GM21619 (cell line): Measurements from ENCODE around the gene P3H1.
"Not testable (repeated sequence)": the region's sequence is repeated elsewhere in the genome, so short reads cannot be mapped to it uniquely, and the experiment has no call there.

Experiments used
- ATAC-seq: cut with Tn5 transposase; IDR thresholded peaks from one replicate; pipeline ENCODE4 v1.9.1; 2021; ENCODE audit not compliant: unreplicated experiment

P3H1 gene

GRCh38 chr1:42732126-42732680 is 34.6 kb downstream of the P3H1 start:
- ATAC-seq, result no peak

DNA sequence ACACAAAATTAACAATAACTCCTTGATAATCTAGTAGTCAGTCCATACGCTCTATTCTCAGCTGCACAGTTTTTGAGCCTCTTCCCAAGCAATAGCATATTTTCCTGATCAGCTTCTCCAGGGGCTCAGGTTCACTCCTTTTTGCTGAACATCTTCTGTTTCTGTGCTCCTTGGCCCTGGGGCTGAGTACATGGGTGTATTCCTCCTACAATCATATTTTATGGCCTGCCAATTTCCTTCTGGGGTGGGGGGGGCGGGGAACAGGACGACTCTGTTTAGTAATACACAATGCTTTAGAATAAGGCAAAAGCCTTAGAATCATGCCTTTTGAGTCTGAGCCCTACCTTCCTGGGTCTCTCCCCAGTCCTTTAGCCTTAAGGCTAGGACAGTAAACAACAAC is 35.2 kb downstream of the P3H1 start:
- no peak for ATAC-seq

- no peak for ATAC-seq
Observed at GRCh38 chr1:42730988-42731387, 35.8 kb downstream of the P3H1 start.

DNA sequence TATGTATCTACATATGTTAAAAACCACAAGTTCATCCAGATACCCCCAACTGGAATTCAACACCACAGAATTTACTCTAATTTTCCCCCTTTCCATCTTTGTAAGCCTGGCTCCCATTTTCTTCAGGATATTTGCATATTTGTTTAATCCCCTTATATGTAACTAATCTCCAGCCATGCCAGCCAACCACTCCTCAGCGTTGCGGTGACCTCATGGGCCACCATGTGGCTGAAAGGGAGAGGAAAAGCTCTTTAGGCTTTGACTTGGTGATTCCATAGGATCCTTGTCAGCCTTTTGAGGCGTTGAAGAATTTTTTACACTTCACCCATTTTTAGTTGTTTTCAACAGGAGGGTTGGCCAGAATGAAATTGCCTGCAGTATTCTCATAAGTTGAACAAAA is 36.8 kb downstream of the P3H1 start:
- no peak for ATAC-seq

- ATAC-seq, result not testable (repeated sequence)
Observed at GRCh38 chr1:42725820-42726219, 41.0 kb downstream of the P3H1 start.

- no peak for ATAC-seq
Observed at GRCh38 chr1:42723511-42723910, 43.3 kb downstream of the P3H1 start.

DNA sequence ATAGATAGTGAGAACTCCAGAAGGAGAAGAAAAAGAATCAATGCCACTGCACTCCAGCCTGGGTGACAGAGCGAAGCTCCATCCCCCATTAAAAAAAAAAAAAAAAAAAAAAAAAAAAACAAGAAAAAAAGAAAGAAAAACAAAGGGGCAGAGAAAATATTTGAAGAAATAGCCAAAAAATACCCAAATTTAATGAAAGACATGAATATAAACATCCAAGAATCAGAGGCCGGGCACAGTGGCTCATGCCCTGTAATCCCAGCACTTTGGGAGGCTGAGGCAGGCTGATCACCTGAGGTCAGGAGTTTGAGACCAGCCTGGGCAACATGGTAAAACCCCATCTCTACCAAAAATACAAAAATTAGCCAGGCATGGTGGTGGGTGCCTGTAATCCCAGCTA is 44.4 kb downstream of the P3H1 start:
- not testable (repeated sequence) for ATAC-seq

DNA sequence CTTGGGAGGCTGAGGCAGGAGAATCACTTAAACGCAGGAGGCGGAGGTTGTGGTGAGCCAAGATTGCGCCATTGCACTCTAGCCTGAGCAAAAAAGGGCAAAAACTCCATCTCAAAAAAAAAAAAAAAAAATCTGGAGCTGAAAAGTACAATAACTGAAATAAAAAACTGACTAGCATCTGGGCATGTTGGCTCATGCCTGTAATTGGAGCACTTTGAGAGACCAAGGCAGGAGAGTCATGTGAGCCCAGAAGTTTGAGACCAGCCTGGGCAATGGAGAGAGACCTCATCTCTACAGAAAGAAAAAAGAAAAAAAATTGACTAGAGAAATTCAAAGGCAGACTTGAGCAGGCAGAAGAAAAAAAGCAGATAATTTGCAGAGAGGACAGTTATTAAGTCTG is 44.9 kb downstream of the P3H1 start:
- no peak for ATAC-seq

GRCh38 chr1:42720868-42721267 is 46.0 kb downstream of the P3H1 start:
- no peak for ATAC-seq

DNA sequence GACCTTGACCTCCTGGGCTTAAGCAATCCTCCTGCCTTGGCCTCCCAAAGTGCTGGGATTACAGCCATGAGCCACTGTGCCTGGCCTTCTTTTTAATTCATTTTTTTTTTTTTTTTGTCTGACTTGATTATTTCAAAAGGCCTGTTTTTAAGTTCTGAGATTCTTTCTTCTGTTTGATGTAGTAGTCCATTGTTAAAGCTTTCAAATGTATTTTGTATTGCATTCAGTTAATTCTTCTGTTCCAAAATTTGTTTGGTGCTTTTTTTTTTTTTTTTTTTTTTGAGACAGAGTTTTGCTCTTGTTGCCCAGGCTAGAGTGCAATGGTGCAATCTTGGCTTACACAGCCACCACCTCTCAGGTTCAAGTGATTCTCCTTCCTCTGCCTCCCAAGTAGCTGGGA is 52.4 kb downstream of the P3H1 start:
- not testable (repeated sequence) for ATAC-seq

- no peak for ATAC-seq
Observed at GRCh38 chr1:42713293-42713692, 53.5 kb downstream of the P3H1 start.

DNA sequence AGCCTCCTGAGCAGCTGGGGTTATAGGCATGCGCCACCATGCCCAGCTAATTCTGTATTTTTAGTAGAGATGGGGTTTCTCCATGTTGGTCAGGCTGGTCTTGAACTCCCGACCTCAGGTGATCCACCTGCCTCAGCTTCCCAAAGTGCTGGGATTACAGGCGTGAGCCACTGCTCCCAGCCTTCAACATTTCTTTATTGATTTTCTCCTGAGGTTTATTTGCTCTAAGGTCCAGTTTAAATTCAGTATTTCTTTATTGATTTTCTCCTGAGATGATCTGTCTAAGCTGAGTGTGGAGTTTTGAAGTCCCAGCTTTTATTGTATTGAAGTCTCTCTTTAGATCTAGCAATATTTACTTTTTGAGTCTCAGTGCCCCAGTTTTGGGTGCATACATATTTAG is 54.0 kb downstream of the P3H1 start:
- not testable (repeated sequence) for ATAC-seq

- ATAC-seq, result no peak
Observed at GRCh38 chr1:42703888-42704464, 62.9 kb downstream of the P3H1 start.

DNA sequence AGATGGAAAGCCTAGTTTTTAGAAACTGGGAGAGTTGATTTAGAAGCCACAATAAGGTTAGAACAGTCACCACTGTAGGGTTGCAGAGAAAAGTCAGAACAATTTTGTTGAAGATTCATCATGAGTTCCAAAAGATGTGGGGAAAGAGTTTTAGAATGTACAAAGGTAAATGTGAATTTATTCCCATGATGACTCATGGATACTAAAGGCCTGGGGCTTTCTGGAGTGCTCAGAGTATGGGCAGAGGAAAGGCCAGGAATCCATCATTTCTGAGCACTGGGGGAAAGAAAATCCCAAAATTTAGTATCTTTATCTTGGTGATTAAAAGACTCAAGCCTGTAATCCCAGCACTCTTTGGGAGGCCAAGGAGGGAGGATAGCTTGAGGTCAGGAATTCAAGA is 66.8 kb downstream of the P3H1 start:
- ATAC-seq, result no peak

DNA sequence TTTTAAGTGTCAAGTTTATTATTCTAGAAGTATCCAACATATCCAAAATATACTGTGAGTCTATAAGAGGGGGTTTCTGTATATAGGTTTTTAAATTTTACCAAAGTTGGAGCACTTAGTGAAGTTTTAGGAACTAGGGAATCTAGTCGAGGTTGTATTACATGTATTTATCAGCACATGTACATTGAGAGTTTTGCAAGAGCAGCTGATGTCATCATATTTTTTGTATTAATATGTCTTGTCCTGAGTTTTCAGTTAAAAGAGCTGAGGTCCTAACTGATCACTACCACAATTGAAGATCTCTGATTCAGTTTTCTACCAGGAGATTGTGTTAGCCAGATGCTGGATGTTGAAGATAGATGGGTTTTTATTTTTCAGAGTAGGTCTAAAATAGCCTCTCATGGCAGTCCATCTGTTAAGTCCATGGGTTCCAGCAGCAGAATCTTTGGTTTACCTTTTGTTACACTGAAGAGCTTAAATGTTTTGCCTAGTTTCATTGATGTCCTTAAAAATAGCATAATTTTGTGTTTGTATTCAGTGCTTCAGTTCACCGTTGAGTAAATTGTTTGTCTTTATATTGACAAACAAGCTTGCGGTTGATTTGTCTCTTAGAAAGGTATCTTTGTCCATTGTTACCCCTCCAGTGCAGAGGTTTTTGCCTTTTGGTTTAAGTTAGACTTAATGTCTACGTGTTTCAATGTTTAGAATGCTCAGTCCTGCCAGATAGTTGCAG is 68.6 kb downstream of the P3H1 start:
- ATAC-seq, result no peak
